ENCODE measurements around the gene SERPINB10. TPM values are rescaled to one million over a fixed set of nuclear protein-coding genes. Genes with fewer than 3 reads are reported as not detected.
A peak's percentile ranks its signal among the peaks of the same experiment; 100 is the strongest.

SERPINB10 gene
- total and polyA plus RNA-seq, 2 of the 8 experiments (the other 6 are each of a cell fraction or from before 2014, with no cell fraction given): not detected

- no peak overlapping the region for H2BK5ac ChIP-seq (ENCODE audit: low read depth, low read length)
- H3K4ac ChIP-seq (replicated peaks; ENCODE audit: insufficient read length, low read depth, low read length): no peak overlapping the region
- H4K8ac ChIP-seq (ENCODE audit: extremely low read depth, insufficient read depth, low read length): no peak overlapping the region
- peaks cover 0 to 2% of the 10 kb centered on the region in 2 experiments for H4K20me1 ChIP-seq (replicated peaks in 1 of 2; ENCODE audit: control insufficient read depth in 1 of 2, insufficient read depth in 2 of 2, low read length in 2 of 2)
- TF ChIP-seq TEAD4 (IDR thresholded peaks at IDR 0.05; ENCODE audit: low read depth, low read length) (peak; percentile 65), EGR1 (IDR thresholded peaks at IDR 0.05; ENCODE audit: borderline replicate concordance, low read depth, low read length) (no peak), CHD2 (IDR thresholded peaks at IDR 0.05; ENCODE audit: low read length) (no peak), USF2 (IDR thresholded peaks at IDR 0.05; ENCODE audit: low read length) (no peak), RFX5 (IDR thresholded peaks at IDR 0.05; ENCODE audit: borderline replicate concordance, low read depth, low read length) (no peak)
- TF ChIP-seq, protein P1, sequence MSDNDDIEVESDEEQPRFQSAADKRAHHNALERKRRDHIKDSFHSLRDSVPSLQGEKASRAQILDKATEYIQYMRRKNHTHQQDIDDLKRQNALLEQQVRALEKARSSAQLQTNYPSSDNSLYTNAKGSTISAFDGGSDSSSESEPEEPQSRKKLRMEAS (IDR thresholded peaks at IDR 0.05): peak; percentile 34; the same call in 1 of the 2 replicates
- WGBS, 2 experiments (ENCODE audit: extremely low coverage in 1 of 2, insufficient coverage in 1 of 2, insufficient read length in 1 of 2, insufficient replicate concordance in 2 of 2, low coverage in 1 of 2, low lambda C conversion rate in 2 of 2, missing lambda C conversion rate in 1 of 2): 78% methylated on average over 13 of the region's 13 CpGs; no CpG with 5 or more reads in 1 of the 2 experiments
- ChIA-PET CTCF (ENCODE audit: partially characterized antibody) (no interaction called here), POLR2A (ENCODE audit: partially characterized antibody) (interaction anchor here (0.7 to 1.7 kb wide), 2 partner anchors 29 to 645 kb away, joined by 3 to 4 read pairs; no protein-coding TSS in a partner anchor)
- H3K79me2 ChIP-seq (ENCODE audit: control insufficient read depth in 1 of 2, insufficient read depth in 2 of 2, low read length in 2 of 2): no peaks in the 10 kb centered on the region
- H3K27me3 ChIP-seq (replicated peaks in 1 of 4; ENCODE audit: control insufficient read depth in 3 of 4, extremely low read depth in 1 of 4, insufficient read depth in 3 of 4, low read length in 3 of 4): peaks cover 12 to 34% (median 18%) of the 10 kb centered on the region in 4 experiments
- peak overlapping the region; percentile 43; the same call in 1 of the 2 replicates for H2BK12ac ChIP-seq (ENCODE audit: low read depth, low read length)
- H3K56ac ChIP-seq (replicated peaks; ENCODE audit: insufficient read length, low read depth, low read length): no peak overlapping the region
- H3K36me3 ChIP-seq (ENCODE audit: control insufficient read depth in 2 of 4, insufficient read depth in 4 of 4, low read length in 3 of 4): no peaks in the 10 kb centered on the region
- H3K79me1 ChIP-seq (ENCODE audit: low read depth, low read length): no peaks in the 10 kb centered on the region
- FAIRE-seq (no peak), DNase-seq (ENCODE audit: low read depth in 1 of 2, low spot score in 2 of 2) (no peak)
- peak overlapping the region; percentile 12 for H4K91ac ChIP-seq (replicated peaks; ENCODE audit: insufficient read length, low read length)
- no peak overlapping the region for H2BK120ac ChIP-seq (replicated peaks; ENCODE audit: low read depth, low read length)
- no peak overlapping the region for H3K14ac ChIP-seq (ENCODE audit: insufficient read length)
- H2BK20ac ChIP-seq (ENCODE audit: low read length): no peak overlapping the region
- H3K4me2 ChIP-seq (ENCODE audit: insufficient read depth in 1 of 2, low read depth in 2 of 2, low read length in 2 of 2): peak overlapping the region; percentile 90 to 97
- H2BK15ac ChIP-seq (ENCODE audit: low read length): no peak overlapping the region
- H3K27ac ChIP-seq (ENCODE audit: low read depth, low read length): no peak overlapping the region
- H3K9me3 ChIP-seq (ENCODE audit: insufficient read depth in 2 of 2, low read depth in 1 of 2, low read length in 1 of 2): no peaks in the 10 kb centered on the region
- no peak overlapping the region for H2AK5ac ChIP-seq (ENCODE audit: low read depth, low read length)
- peaks cover 8% of the 10 kb centered on the region for H3K23me2 ChIP-seq (ENCODE audit: low read depth, low read length)
- H3K18ac ChIP-seq (ENCODE audit: extremely low read depth, low read length): no peak overlapping the region
- H3K9ac ChIP-seq (replicated peaks in 1 of 4; ENCODE audit: extremely low read depth in 1 of 4, low read depth in 3 of 4, low read length in 3 of 4): peak overlapping the region in 3 of 4 experiments; percentile 58 to 76 (median 76); a peak in 3 of 7 replicates
- peaks cover 2 to 5% (median 4%) of the 10 kb centered on the region in 4 experiments; a peak in 4 of 7 replicates for H3K4me1 ChIP-seq (replicated peaks in 1 of 4; ENCODE audit: control insufficient read depth in 3 of 4, insufficient read depth in 4 of 4, low read length in 3 of 4)
- H2AFZ ChIP-seq (ENCODE audit: low read length): peak overlapping the region; percentile 73
- no peak overlapping the region for H3K23ac ChIP-seq (ENCODE audit: insufficient read length)
- peak overlapping the region; percentile 67 to 90 (median 76) for H3K4me3 ChIP-seq (ENCODE audit: extremely low read depth in 1 of 4, insufficient read depth in 2 of 4, low read depth in 3 of 4, low read length in 4 of 4)
- H4K5ac ChIP-seq (ENCODE audit: insufficient read length, low read depth, low read length): no peak overlapping the region
Observed at GRCh38 chr18:63971320-63972001, 63.7 kb downstream of the SERPINB10 start.

Measured in H1 (cell line).